Measurements from ENCODE around the gene NEXMIF. TPM values are rescaled to one million over a fixed set of nuclear protein-coding genes. Genes with fewer than 3 reads are reported as not detected.
"Not testable (repeated sequence)": the region's sequence is repeated elsewhere in the genome, so short reads cannot be mapped to it uniquely, and the experiment has no call there.

Gene NEXMIF
- total RNA-seq, 1 experiment from 2014 or later = not detected

DNA sequence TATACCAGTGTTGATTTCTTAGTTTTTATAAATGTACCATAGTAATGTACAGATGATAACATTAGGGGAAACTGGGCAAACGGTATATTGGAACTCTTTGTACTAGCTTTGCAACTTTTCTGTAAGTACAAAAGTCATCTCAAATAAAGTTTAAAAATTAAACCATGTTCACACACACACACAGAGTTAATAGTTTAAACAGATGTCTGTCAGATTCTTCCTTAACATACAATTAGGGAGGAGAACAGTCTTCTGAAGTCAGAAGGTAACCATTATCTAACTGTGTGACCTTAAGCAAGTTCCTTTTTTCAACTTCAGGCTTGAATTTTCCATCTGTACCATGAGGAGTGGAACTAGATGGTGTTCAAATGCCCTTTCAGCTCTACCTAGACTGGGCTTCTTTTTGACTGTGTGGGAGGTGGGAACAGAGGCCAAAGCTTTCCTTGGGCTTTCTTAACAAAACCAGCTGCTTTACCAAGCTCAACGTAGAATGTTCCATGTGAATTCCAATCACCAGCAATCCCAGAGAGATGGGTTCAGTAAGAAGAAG is 127.8 kb downstream of the NEXMIF start:
- DNase-seq (ENCODE audit: low read depth) = no peak

DNA sequence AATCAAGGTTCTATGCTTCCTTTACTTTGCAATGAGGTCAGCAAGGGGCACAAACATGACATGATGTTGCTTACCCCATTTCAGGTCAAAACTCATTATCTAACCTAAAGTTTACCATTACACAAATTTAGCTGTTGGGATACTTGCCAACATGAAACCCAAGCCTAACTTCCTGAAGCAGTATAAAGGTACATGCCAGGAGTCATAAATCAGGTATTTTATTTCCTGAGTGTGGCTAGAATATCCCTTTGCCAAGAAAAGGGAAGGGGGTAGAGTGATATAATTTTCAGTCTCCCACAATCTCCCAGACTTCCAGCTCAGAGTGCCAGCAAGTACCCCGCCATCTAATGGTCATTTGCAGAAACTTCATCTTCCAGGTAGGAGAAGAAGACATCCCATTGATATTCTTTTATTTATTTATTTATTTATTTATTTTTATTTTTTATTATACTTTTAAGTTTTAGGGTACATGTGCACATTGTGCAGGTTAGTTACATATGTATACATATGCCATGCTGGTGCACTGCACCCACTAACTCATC is 136.6 kb downstream of the NEXMIF start:
- peak; percentile 3 for DNase-seq (ENCODE audit: low read depth)

DNA sequence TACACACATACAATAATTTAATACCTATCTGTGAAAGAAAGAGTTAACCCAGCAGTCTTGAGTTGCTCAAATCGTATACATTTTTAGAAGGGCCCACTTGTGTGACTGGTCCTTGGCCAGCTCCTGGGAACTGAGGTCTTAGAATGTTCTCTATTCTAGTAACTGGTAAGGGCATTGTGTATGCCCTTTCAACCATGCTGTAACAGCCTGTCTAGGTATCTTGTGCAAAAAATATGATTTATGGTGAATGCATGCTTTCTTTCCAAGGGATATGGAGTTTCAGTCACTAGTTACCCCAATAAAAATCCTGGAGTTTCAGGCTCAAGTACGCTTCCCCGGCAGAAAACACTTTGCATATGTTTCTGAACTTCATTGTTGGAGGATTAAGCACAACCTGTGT is 140.6 kb downstream of the NEXMIF start:
- no peak for DNase-seq (ENCODE audit: low read depth)

DNA sequence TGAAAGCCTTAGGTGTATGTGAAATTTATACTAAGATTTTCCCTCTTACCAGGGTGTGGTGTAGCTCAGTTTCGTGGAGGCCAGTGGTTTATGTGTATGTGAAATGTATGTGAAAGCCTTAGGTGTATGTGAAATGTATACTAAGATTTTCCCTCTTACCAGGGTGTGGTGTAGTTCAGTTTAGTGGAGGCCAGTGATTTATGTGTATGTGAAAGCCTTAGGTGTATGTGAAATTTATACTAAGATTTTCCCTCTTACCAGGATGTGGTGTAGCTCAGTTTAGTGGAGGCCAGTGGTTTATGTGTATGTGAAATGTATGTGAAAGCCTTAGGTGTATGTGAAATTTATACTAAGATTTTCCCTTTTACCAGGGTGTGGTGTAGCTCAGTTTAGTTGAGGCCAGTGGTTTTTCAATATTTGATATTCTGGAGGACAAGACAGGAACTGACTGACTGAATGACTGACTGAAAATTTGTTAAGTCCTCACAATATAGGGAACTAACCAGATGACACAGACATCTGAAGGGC is 143.7 kb downstream of the NEXMIF start:
- DNase-seq (ENCODE audit: low read depth) = no peak

DNA sequence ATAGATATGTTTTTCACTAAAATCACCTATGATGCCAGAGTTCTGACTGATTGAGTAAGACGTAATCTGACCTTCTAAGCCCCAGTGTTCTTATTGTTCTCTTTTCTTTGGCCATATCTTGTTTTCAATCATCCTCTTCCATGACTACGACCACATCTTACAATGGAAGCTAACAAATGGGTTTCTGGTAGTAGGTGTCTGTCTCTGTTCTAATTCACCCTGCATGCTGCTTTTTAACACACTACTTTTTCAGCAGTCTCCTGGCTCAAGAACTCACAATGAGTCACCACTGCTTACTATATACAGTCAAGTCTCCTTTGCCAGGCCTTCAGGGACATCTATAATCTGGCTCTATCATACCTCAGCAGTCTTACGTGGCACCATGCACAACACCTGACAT is 146.1 kb downstream of the NEXMIF start:
- DNase-seq (ENCODE audit: low read depth) = no peak

DNA sequence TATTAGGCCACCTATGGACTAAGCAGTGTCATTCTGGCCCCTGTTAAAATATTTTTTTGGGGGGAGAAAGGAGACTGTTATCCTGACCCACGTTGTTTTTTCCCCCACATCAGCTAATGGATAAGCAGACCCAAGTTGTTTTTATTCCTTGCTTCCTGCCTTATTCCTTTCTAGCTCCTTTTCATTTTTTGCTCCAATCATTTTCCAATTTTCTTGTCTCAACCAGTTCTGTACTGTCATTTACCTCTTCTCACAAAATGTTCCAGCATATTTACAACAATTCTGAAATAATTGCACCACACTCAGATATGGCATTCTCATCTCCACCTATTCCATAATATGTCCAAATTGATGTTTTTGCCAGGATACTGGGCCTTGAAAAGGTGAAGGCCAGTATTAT is 150.3 kb downstream of the NEXMIF start:
- no peak for DNase-seq (ENCODE audit: low read depth)

DNA sequence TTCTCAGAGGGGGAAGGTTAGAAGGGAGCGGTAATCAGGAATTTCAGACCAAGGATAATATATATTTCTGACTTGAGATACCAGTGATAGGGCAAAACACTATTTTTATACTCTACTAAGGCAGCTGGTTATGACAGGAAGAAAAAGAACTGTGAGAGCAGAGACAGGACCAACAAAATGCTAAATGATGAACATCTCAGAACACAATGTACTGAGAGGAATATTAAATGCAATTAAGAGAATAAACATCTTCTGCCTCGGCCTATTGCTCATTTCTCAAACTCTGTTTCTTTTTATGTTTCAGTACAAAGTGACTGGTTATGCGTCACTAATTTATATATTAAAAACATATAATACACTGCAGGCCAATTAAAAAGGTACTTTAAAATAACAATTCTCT is 188.8 kb downstream of the NEXMIF start:
- DNase-seq (ENCODE audit: low read depth) = no peak

DNA sequence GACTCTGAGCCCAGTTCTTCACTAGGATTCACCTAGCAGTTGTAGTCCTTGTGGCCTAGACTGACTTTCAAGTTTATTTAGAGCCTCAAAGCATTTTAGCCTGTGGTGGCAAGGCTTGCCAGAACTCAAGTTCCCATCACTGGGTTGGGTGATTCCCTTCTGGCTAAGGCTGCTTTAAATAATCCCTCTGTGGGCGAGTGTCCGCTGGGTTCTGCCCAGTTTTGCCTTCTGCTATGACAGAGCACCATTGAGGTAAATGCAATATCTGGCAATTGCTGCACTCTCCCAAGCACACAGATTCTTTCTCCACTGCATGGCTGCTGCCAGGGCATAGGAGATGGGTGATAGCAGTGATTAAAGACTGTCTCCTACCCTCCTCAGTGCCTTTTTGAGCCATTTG is 220.0 kb downstream of the NEXMIF start:
- no peak for DNase-seq (ENCODE audit: low read depth)

DNA sequence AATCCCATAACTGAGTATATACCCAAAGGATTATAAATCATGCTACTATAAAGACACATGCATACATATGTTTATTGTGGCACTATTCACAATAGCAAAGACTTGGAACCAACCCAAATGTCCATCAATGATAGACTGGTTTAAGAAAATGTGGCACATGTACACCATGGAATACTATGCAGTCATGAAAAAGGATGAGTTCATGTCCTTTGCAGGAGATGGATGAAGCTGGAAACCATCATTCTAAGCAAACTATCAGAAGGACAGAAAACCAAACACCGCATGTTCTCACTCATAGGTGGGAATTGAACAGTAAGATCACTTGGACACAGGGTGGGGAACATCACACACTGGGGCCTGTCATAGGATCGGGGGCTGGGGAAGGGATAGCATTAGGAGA is 223.9 kb downstream of the NEXMIF start:
- not testable (repeated sequence) for DNase-seq (ENCODE audit: low read depth)

DNA sequence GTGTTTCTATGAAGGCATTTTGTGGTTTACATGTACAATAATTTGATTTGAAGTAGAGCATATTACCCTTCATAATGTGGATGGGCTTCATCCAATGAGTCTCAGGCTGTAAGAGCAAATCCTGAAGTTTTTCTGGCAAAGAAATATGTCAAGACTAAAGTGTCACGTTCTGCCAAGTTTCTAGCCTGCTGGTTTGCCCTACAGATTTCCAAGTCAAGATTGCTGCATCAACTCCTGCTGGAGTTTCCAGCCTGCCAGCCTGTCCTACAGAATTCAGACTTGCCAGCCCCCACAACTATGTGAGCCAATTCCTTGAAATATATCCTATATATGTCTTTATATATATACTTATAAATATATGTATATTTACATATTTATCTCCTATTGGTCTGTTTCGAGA is 240.8 kb downstream of the NEXMIF start:
- DNase-seq (ENCODE audit: low read depth) = no peak

Other genes with a start within 250 kb of the NEXMIF start
- 55.9 and 127 TPM in 2 replicates for gene ABCB7, start 230.8 kb upstream of the NEXMIF start, total RNA-seq (2014; rRNA removed; shearing (Covaris generic))